ENCODE data around the gene CREB3L4. TPM values are rescaled to one million over a fixed set of nuclear protein-coding genes. Genes with fewer than 3 reads are reported as not detected.

CREB3L4 gene
- total RNA-seq, 3 donors from 2014 or later (not counting 1 experiment from before 2014, with no cell fraction given): 10.8 to 16.8 (median 10.9) TPM

DNA sequence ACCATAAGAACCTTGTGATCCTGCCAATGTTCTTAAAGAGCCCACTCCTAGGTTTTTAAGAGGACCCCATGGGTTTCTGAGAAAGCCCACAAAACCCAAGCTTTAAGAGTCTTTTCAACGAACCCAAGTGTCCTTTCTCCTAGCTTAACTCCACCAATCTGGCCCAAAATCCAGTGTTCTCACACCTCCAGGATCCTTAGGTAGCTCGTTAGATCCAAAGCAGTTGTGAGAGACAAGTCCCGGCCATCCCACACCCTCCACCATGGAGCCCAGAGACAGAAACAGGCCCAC lies 22.9 kb upstream of the CREB3L4 start:
- Mint-ChIP-seq H3K27me3 (ENCODE audit: low read depth in 2 of 2) (no peaks in the 10 kb centered on the region), H3K27ac (peak overlapping the region; percentile 92 to 96), H3K4me1 (peaks cover 43 to 58% of the 10 kb centered on the region in 2 donors), H3K9me3 (no peaks in the 10 kb centered on the region), H3K4me3 (peak overlapping the region; percentile 94), H3K36me3 (no peaks in the 10 kb centered on the region)
- H3K4me3 ChIP-seq (ENCODE audit: low read length): peak overlapping the region; percentile 89
- H3K27me3 ChIP-seq (ENCODE audit: control insufficient read depth, insufficient read depth, low read length): no peaks in the 10 kb centered on the region
- peaks cover 52% of the 10 kb centered on the region for H3K36me3 ChIP-seq (ENCODE audit: control insufficient read depth, insufficient read depth, low read length)
- no peak for DNase-seq
- intact Hi-C loops (cut with micrococcal nuclease): loop anchor here (1.0 kb wide), 3 partner anchors 14 to 46 kb away; partner anchors contain the start of genes CRTC2 and RPS27
- no peak for ATAC-seq
- TF ChIP-seq, protein P1, sequence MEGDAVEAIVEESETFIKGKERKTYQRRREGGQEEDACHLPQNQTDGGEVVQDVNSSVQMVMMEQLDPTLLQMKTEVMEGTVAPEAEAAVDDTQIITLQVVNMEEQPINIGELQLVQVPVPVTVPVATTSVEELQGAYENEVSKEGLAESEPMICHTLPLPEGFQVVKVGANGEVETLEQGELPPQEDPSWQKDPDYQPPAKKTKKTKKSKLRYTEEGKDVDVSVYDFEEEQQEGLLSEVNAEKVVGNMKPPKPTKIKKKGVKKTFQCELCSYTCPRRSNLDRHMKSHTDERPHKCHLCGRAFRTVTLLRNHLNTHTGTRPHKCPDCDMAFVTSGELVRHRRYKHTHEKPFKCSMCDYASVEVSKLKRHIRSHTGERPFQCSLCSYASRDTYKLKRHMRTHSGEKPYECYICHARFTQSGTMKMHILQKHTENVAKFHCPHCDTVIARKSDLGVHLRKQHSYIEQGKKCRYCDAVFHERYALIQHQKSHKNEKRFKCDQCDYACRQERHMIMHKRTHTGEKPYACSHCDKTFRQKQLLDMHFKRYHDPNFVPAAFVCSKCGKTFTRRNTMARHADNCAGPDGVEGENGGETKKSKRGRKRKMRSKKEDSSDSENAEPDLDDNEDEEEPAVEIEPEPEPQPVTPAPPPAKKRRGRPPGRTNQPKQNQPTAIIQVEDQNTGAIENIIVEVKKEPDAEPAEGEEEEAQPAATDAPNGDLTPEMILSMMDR (IDR thresholded peaks at IDR 0.05): no peak
- peak overlapping the region; percentile 98 for H3K27ac ChIP-seq (ENCODE audit: low read length)
- H3K4me1 ChIP-seq (ENCODE audit: control insufficient read depth, insufficient read depth, low read length): peaks cover 50% of the 10 kb centered on the region
- 6% methylated on average over 3 of the region's 3 CpGs for WGBS (ENCODE audit: insufficient coverage)
- no peaks in the 10 kb centered on the region for H3K9me3 ChIP-seq (ENCODE audit: control insufficient read depth, insufficient read depth, low read length)

DNA sequence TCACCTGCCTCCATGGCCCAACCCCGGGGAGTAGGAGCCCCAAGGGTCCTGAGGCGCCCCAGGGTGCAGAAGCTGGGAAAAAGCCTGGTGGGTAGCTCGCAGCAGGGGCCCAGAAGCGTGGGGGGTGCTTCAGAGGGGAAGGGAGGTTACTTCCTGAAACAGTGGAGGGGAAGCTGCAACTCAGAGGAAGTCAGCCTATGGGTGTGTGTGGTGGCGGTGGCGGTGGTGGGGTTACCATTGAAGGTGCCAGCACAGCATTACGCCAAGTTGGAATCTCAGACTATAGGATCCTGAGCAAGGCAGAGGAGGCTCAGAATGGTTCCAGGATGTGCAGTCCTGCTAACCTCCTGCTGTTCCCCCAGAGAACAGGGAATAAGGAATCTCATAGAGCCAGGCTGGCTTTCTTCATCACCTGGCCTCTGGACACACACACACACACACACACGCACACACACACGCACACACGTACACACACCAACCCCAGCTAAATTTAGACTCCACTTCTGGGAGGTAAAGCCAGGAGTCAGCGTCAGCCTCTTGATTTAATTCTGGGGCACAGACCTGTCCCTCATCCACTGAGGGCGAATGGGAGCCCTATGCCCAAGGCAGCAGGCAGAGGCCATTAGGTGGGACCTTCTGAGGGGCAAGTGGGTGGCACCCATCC lies 22.4 kb upstream of the CREB3L4 start:
- DNase-seq (peak; percentile 86 to 89), ATAC-seq (peak; percentile 63 to 79 (median 69))
- peaks cover 52% of the 10 kb centered on the region for H3K36me3 ChIP-seq (ENCODE audit: control insufficient read depth, insufficient read depth, low read length)
- intact Hi-C loops (cut with micrococcal nuclease): loop anchor here (1.0 kb wide), 3 partner anchors 13 to 45 kb away; partner anchors contain the start of genes CRTC2 and RPS27
- Mint-ChIP-seq H3K27me3 (ENCODE audit: low read depth in 2 of 2) (no peaks in the 10 kb centered on the region), H3K27ac (peak overlapping the region; percentile 92 to 96), H3K9me3 (no peaks in the 10 kb centered on the region), H3K4me1 (peaks cover 38 to 56% of the 10 kb centered on the region in 2 donors), H3K36me3 (peaks cover 4% of the 10 kb centered on the region), H3K4me3 (peak overlapping the region; percentile 94)
- no peaks in the 10 kb centered on the region for H3K9me3 ChIP-seq (ENCODE audit: control insufficient read depth, insufficient read depth, low read length)
- 0% methylated on average over 12 of the region's 12 CpGs for WGBS (ENCODE audit: insufficient coverage)
- peak overlapping the region; percentile 89 for H3K4me3 ChIP-seq (ENCODE audit: low read length)
- H3K27ac ChIP-seq (ENCODE audit: low read length): peak overlapping the region; percentile 98
- no peaks in the 10 kb centered on the region for H3K27me3 ChIP-seq (ENCODE audit: control insufficient read depth, insufficient read depth, low read length)
- TF ChIP-seq, protein P1 (IDR thresholded peaks at IDR 0.05): no peak
- peaks cover 50% of the 10 kb centered on the region for H3K4me1 ChIP-seq (ENCODE audit: control insufficient read depth, insufficient read depth, low read length)

DNA sequence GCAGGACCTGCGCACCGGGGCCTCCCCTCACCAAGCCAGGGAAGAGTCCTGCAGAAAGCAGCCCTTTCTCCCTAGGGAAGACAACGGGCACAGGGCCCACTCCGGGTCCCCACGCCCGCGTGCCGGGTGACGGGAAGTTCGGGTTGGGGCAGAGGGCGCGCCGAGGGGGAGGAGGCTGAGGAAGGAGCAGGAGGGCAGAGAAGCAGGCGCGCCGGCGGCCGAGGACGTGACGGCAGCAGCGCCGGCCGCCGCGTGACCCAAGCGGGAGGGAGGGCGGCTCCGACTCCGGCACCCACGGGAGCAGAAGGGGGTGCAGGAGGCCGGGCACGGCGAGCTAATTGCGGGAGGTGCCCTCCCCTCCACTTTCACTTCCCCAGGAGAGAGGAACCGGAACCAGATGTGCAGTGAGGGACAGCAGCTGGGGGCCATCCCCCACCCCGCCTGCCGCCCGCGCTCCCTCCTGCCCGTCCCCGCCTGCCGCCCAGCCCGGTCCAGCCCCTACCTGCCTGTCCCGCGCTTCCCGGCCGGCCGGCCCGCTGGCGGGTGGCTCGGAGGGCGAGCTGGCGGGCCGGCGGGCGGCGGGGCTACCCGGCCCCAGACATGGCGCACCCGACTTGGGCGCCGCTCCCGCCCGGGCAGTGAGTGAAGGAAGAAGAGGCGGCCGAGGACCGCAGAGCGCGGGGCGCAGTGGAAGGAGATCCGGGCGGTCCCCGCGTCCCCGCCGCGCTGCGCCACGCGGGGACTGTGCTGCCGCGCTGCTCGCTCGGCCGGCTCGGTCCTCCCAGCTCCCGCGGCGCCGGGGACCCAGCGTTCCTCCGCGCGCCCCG lies 21.7 kb upstream of the CREB3L4 start:
- intact Hi-C loops (cut with micrococcal nuclease): loop anchor here (1.0 kb wide), 4 partner anchors 12 to 149 kb away; partner anchors contain the start of genes CRTC2 and RPS27
- no peaks in the 10 kb centered on the region for H3K27me3 ChIP-seq (ENCODE audit: control insufficient read depth, insufficient read depth, low read length)
- Mint-ChIP-seq H3K27me3 (ENCODE audit: low read depth in 2 of 2) (no peaks in the 10 kb centered on the region), H3K4me1 (peaks cover 39 to 51% of the 10 kb centered on the region in 2 donors), H3K4me3 (peak overlapping the region; percentile 94), H3K9me3 (no peaks in the 10 kb centered on the region), H3K27ac (peak overlapping the region; percentile 92 to 96), H3K36me3 (peaks cover 11% of the 10 kb centered on the region)
- H3K4me3 ChIP-seq (ENCODE audit: low read length): peak overlapping the region; percentile 89
- TF ChIP-seq, protein P1 (IDR thresholded peaks at IDR 0.05): no peak
- peak; percentile 55 to 74 (median 68) for ATAC-seq
- under 1% methylated on average over 95 of the region's 95 CpGs for WGBS (ENCODE audit: insufficient coverage)
- H3K36me3 ChIP-seq (ENCODE audit: control insufficient read depth, insufficient read depth, low read length): peaks cover 52% of the 10 kb centered on the region
- H3K27ac ChIP-seq (ENCODE audit: low read length): peak overlapping the region; percentile 98
- peaks cover 50% of the 10 kb centered on the region for H3K4me1 ChIP-seq (ENCODE audit: control insufficient read depth, insufficient read depth, low read length)
- no peaks in the 10 kb centered on the region for H3K9me3 ChIP-seq (ENCODE audit: control insufficient read depth, insufficient read depth, low read length)
- peak; percentile 80 to 86 for DNase-seq

Measured in natural killer cell (primary cell).